ENCODE data around the gene EPB41L2. TPM values are rescaled to one million over a fixed set of nuclear protein-coding genes. Genes with fewer than 3 reads are reported as not detected.

Gene EPB41L2
- total and polyA plus RNA-seq, 2 donors from 2014 or later, result 19.6 to 111 TPM

DNA sequence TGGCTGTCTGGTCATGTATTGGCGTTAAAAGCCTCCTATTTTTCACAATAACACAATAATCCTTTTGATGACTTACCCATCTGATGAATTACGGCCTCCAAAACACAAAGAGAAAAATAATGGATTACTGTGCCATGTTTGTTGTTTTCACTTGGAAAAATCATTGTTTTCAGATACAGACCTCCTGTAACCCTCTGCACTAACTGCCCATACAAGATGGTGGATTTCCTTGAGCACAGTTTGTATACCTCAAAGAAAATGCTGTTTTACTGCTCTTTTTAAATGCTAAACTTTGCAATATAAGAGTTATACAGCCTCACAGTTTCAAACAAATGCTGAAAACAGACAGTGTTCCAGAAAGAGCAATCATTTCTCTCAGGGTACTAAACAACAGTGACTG is 174.8 kb downstream of the EPB41L2 start:
- Histone ChIP-seq H3K4me1 (ENCODE audit: control insufficient read depth in 2 of 3, insufficient read depth in 2 of 3, low read depth in 1 of 3, low read length in 3 of 3) (no peaks in the 10 kb centered on the region), H3K36me3 (ENCODE audit: control insufficient read depth in 2 of 3, insufficient read depth in 3 of 3, low read length in 3 of 3) (peaks cover 0 to under 1% (median 0%) of the 10 kb centered on the region in 3 donors), H3K4me3 (ENCODE audit: low read length in 3 of 3) (no peak overlapping the region), H3K9ac (ENCODE audit: low read length in 3 of 3) (no peak overlapping the region), H3K27ac (ENCODE audit: low read depth in 2 of 2, low read length in 2 of 2) (no peak overlapping the region), H3K27me3 (ENCODE audit: control insufficient read depth, insufficient read depth, low read length) (no peaks in the 10 kb centered on the region), H3K9me3 (ENCODE audit: control insufficient read depth in 2 of 3, insufficient read depth in 1 of 3, low read length in 3 of 3) (no peaks in the 10 kb centered on the region)
- intact Hi-C loops (cut with DNase I), result loop anchor here (5.0 kb wide), 1 partner anchor 229 kb away; no protein-coding TSS in a partner anchor
- DNase-seq (no peak), FAIRE-seq (no peak)
- no peak for TF ChIP-seq CTCF (IDR thresholded peaks at IDR 0.05; ENCODE audit: borderline replicate concordance, extremely low read depth, insufficient read depth)

DNA sequence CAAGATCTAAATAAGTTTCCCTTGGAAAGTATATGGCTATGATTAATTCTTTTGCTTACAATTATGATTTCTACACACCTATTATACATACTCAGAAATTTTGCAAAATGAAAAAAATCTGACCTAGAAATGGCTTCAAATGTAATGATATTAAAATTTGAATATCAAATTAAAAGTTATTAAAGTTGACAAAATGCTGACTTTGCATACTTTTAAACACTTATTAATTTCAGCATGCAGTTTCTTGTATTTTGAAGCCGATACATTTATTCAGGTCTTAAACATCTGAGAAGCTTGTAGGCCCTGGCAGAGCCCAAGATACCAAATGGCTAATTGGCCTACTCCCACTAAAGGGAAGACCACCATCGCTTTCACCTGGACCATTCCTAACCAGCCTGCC is 176.1 kb downstream of the EPB41L2 start:
- intact Hi-C loops (cut with DNase I), result loop anchor here (5.0 kb wide), 1 partner anchor 230 kb away; no protein-coding TSS in a partner anchor
- TF ChIP-seq CTCF (IDR thresholded peaks at IDR 0.05; ENCODE audit: borderline replicate concordance, extremely low read depth, insufficient read depth), result no peak
- Histone ChIP-seq H3K9ac (ENCODE audit: low read length in 3 of 3) (no peak overlapping the region), H3K9me3 (ENCODE audit: control insufficient read depth in 2 of 3, insufficient read depth in 1 of 3, low read length in 3 of 3) (no peaks in the 10 kb centered on the region), H3K36me3 (ENCODE audit: control insufficient read depth in 2 of 3, insufficient read depth in 3 of 3, low read length in 3 of 3) (peaks cover 0 to 6% (median 0%) of the 10 kb centered on the region in 3 donors), H3K27me3 (ENCODE audit: control insufficient read depth, insufficient read depth, low read length) (no peaks in the 10 kb centered on the region), H3K4me1 (ENCODE audit: control insufficient read depth in 2 of 3, insufficient read depth in 2 of 3, low read depth in 1 of 3, low read length in 3 of 3) (no peaks in the 10 kb centered on the region), H3K4me3 (ENCODE audit: low read length in 3 of 3) (no peak overlapping the region), H3K27ac (ENCODE audit: low read depth in 2 of 2, low read length in 2 of 2) (no peak overlapping the region)
- FAIRE-seq, result no peak
- no peak for DNase-seq

- Histone ChIP-seq H3K36me3 (ENCODE audit: control insufficient read depth in 2 of 3, insufficient read depth in 3 of 3, low read length in 3 of 3) (peaks cover 0 to 8% (median 0%) of the 10 kb centered on the region in 3 donors), H3K27ac (ENCODE audit: low read depth in 2 of 2, low read length in 2 of 2) (no peak overlapping the region), H3K4me1 (ENCODE audit: control insufficient read depth in 2 of 3, insufficient read depth in 2 of 3, low read depth in 1 of 3, low read length in 3 of 3) (no peaks in the 10 kb centered on the region), H3K4me3 (ENCODE audit: low read length in 3 of 3) (no peak overlapping the region), H3K27me3 (ENCODE audit: control insufficient read depth, insufficient read depth, low read length) (no peaks in the 10 kb centered on the region), H3K9me3 (ENCODE audit: control insufficient read depth in 2 of 3, insufficient read depth in 1 of 3, low read length in 3 of 3) (no peaks in the 10 kb centered on the region), H3K9ac (ENCODE audit: low read length in 3 of 3) (no peak overlapping the region)
- FAIRE-seq (peak; percentile 94), DNase-seq (peak in 4 of 5 donors; percentile 78 to 93 (median 86))
- peak; percentile 97 for TF ChIP-seq CTCF (IDR thresholded peaks at IDR 0.05; ENCODE audit: borderline replicate concordance, extremely low read depth, insufficient read depth)
- intact Hi-C loops (cut with DNase I), result loop anchor here (5.0 kb wide), 1 partner anchor 232 kb away; no protein-coding TSS in a partner anchor
Measured at GRCh38 chr6:130885392-130886192, 177.5 kb downstream of the EPB41L2 start.

Measured in kidney (tissue), 14 donors.